ENCODE data around the gene ALX3. TPM values are rescaled to one million over a fixed set of nuclear protein-coding genes. Genes with fewer than 3 reads are reported as not detected.

The ALX3 gene
- total and polyA plus RNA-seq, 10 of the 15 experiments (the other 5 are each of a cell fraction or from before 2014, with no cell fraction given), result not detected

GRCh38 chr1:110097507-110098221 is 27.2 kb upstream of the ALX3 start:
- H3K4me3 ChIP-seq, result no peak overlapping the region
- DNase-seq (ENCODE audit: low read depth, low spot score) (no peak), ATAC-seq (no peak), FAIRE-seq (no peak)
- WGBS (ENCODE audit: insufficient coverage, insufficient replicate concordance, low lambda C conversion rate, missing lambda C conversion rate), result 36% methylated on average over 11 of the region's 11 CpGs
- H3K9ac ChIP-seq (ENCODE audit: control insufficient read depth, insufficient read depth, low read length), result no peak overlapping the region
- in situ Hi-C loops (cut with MboI), result no loop called here
- no peak overlapping the region for H3K4me2 ChIP-seq (ENCODE audit: control insufficient read depth, insufficient read depth)
- no peak overlapping the region for H2AFZ ChIP-seq (ENCODE audit: control insufficient read depth, low read depth, low read length)
- ChIA-PET CTCF (interaction anchor here (1.2 to 11.8 kb wide), 6 partner anchors 7 to 112 kb away, joined by 3 to 120 read pairs (median 6); partner anchors contain the start of gene AHCYL1), RAD21 (ENCODE audit: unreplicated experiment) (interaction anchor here (1.2 kb wide), 1 partner anchor 10 kb away, joined by 4 read pairs; no protein-coding TSS in a partner anchor), SMC1A (ENCODE audit: uncharacterized antibody, unreplicated experiment) (interaction anchor here (1.3 to 1.7 kb wide), 2 partner anchors 8 to 9 kb away, joined by 3 to 4 read pairs; no protein-coding TSS in a partner anchor), POLR2A (no interaction called here)
- H3K79me2 ChIP-seq (ENCODE audit: control insufficient read depth, insufficient read depth, low read length), result no peaks in the 10 kb centered on the region
- H3K27me3 ChIP-seq (replicated peaks in 1 of 2; ENCODE audit: control insufficient read depth in 2 of 2, insufficient read depth in 2 of 2, low read length in 1 of 2), result peaks cover 0 to 6% of the 10 kb centered on the region in 2 experiments; a peak in 2 of 4 replicates
- H4K20me1 ChIP-seq (ENCODE audit: control insufficient read depth, insufficient read depth), result no peaks in the 10 kb centered on the region
- intact Hi-C loops (cut with micrococcal nuclease; ENCODE audit: unreplicated experiment), result no loop called here
- TF ChIP-seq SMARCA5 (IDR thresholded peaks at IDR 0.05), result no peak
- no peak for TF ChIP-seq ZNF592 (IDR thresholded peaks at IDR 0.05)
- no peak for TF ChIP-seq ZBED1 (IDR thresholded peaks at IDR 0.05; ENCODE audit: borderline replicate concordance)
- no peak for TF ChIP-seq MEF2B (IDR thresholded peaks at IDR 0.05; ENCODE audit: partially characterized antibody, poor library complexity, severe bottlenecking)
- TF ChIP-seq, protein P1, sequence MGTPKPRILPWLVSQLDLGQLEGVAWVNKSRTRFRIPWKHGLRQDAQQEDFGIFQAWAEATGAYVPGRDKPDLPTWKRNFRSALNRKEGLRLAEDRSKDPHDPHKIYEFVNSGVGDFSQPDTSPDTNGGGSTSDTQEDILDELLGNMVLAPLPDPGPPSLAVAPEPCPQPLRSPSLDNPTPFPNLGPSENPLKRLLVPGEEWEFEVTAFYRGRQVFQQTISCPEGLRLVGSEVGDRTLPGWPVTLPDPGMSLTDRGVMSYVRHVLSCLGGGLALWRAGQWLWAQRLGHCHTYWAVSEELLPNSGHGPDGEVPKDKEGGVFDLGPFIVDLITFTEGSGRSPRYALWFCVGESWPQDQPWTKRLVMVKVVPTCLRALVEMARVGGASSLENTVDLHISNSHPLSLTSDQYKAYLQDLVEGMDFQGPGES (IDR thresholded peaks at IDR 0.05), result no peak
- TF ChIP-seq, protein P2, sequence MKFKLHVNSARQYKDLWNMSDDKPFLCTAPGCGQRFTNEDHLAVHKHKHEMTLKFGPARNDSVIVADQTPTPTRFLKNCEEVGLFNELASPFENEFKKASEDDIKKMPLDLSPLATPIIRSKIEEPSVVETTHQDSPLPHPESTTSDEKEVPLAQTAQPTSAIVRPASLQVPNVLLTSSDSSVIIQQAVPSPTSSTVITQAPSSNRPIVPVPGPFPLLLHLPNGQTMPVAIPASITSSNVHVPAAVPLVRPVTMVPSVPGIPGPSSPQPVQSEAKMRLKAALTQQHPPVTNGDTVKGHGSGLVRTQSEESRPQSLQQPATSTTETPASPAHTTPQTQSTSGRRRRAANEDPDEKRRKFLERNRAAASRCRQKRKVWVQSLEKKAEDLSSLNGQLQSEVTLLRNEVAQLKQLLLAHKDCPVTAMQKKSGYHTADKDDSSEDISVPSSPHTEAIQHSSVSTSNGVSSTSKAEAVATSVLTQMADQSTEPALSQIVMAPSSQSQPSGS (IDR thresholded peaks at IDR 0.05; ENCODE audit: low read length), result no peak
- no peak for TF ChIP-seq GATAD2B (conservative IDR thresholded peaks at IDR 0.05; ENCODE audit: low read depth)
- TF ChIP-seq SIN3A (IDR thresholded peaks at IDR 0.05; ENCODE audit: low read depth, low read length), result no peak
- no peak for TF ChIP-seq ZSCAN29 (IDR thresholded peaks at IDR 0.05)
- TF ChIP-seq NR2C1 (IDR thresholded peaks at IDR 0.05), result no peak
- BruUV-seq (replicated peaks), result no TSS peak
- peaks cover 14% of the 10 kb centered on the region for H3K4me1 ChIP-seq (ENCODE audit: control insufficient read depth, insufficient read depth, low read length)
- H3K9me3 ChIP-seq (replicated peaks; ENCODE audit: control insufficient read depth, insufficient read depth, low read length), result no peaks in the 10 kb centered on the region
- H3K27ac ChIP-seq (ENCODE audit: control insufficient read depth, insufficient read depth), result no peak overlapping the region
- H3K36me3 ChIP-seq (ENCODE audit: control insufficient read depth in 2 of 2, insufficient read depth in 2 of 2, low read length in 1 of 2), result no peaks in the 10 kb centered on the region

Data from GM12878 (cell line).